GM23248 (cell line): ENCODE measurements around the gene PIGR. TPM values are rescaled to one million over a fixed set of nuclear protein-coding genes. Genes with fewer than 3 reads are reported as not detected.
A peak's percentile ranks its signal among the peaks of the same experiment; 100 is the strongest.

Experiments used
- DNase-seq: peaks from one replicate; pipeline ENCODE4 v3.0.0-alpha.2; 2015
- H2AFZ ChIP-seq: fragments of 200-600 bp; sonication (generic); 2 replicates; pipeline ENCODE4 v1.6.1; 2016; ENCODE audit warnings: antibody characterized with exemption
- H3F3A ChIP-seq: fragments of 200-600 bp; sonication (generic); 2 replicates; pipeline ENCODE4 v1.6.1; 2016; ENCODE audit warnings: mild to moderate bottlenecking, antibody characterized with exemption, mixed run types; ENCODE audit not compliant: insufficient read depth
- H3K27ac ChIP-seq: fragments of 200-600 bp; sonication (generic); 2 replicates; pipeline ENCODE4 v1.5.1; 2016; ENCODE audit warnings: mild to moderate bottlenecking
- H3K27me3 ChIP-seq: fragments of 200-600 bp; sonication (generic); replicated peaks from 2 replicates; pipeline ENCODE4 v1.6.1; 2016; ENCODE audit warnings: mild to moderate bottlenecking; ENCODE audit not compliant: insufficient read depth
- H3K36me3 ChIP-seq: fragments of 200-600 bp; sonication (generic); 2 replicates; pipeline ENCODE4 v1.6.1; 2016; ENCODE audit warnings: low read depth, mild to moderate bottlenecking
- H3K4me1 ChIP-seq: fragments of 200-600 bp; sonication (generic); 2 replicates; pipeline ENCODE4 v1.6.1; 2016; ENCODE audit warnings: mild to moderate bottlenecking; ENCODE audit not compliant: insufficient read depth
- H3K4me2 ChIP-seq: fragments of 200-600 bp; sonication (generic); one replicate; pipeline ENCODE4 v1.6.1; 2016; ENCODE audit warnings: mild to moderate bottlenecking; ENCODE audit not compliant: unreplicated experiment
- H3K4me3 ChIP-seq: fragments of 200-600 bp; sonication (generic); 2 replicates; pipeline ENCODE4 v1.5.1; 2016; ENCODE audit warnings: mild to moderate bottlenecking
- H3K79me2 ChIP-seq: fragments of 200-600 bp; sonication (generic); 2 replicates; pipeline ENCODE4 v1.6.1; 2016; ENCODE audit warnings: mild to moderate bottlenecking; ENCODE audit not compliant: insufficient read depth
- H3K9ac ChIP-seq: fragments of 200-600 bp; sonication (generic); 2 replicates; pipeline ENCODE4 v1.6.1; 2016; ENCODE audit warnings: mild to moderate bottlenecking
- H3K9me2 ChIP-seq: fragments of 200-600 bp; sonication (generic); 2 replicates; pipeline ENCODE4 v1.6.1; 2016; ENCODE audit warnings: mixed run types, mild to moderate bottlenecking, moderate library complexity; ENCODE audit not compliant: insufficient read depth
- H3K9me3 ChIP-seq: fragments of 200-600 bp; sonication (generic); one replicate; pipeline ENCODE4 v1.6.1; 2017; ENCODE audit warnings: low read depth
- H4K20me1 ChIP-seq: fragments of 200-600 bp; sonication (generic); 2 replicates; pipeline ENCODE4 v1.6.0; 2016; ENCODE audit not compliant: insufficient read depth
- EZH2 ChIP-seq: fragments of 200-600 bp; sonication (generic); IDR thresholded peaks from 2 replicates; pipeline ENCODE4 v1.6.1; 2018; ENCODE audit warnings: antibody characterized with exemption, mild to moderate bottlenecking; ENCODE audit not compliant: insufficient read depth, poor library complexity, severe bottlenecking
- EZH2phosphoT487 ChIP-seq: fragments of 200-600 bp; sonication (generic); IDR thresholded peaks from 2 replicates; pipeline ENCODE4 v1.6.1; 2018; ENCODE audit warnings: antibody characterized with exemption, moderate library complexity, mild to moderate bottlenecking, low read depth; ENCODE audit not compliant: insufficient read depth
- WGBS, 2 experiments: methylation state at CpG; one replicate each; pipeline ENCODE4 v1.1.6; 2015 to 2017; ENCODE audit warnings: low lambda C conversion rate in 2 of 2, low coverage in 1 of 2; ENCODE audit errors: missing lambda C conversion rate in 2 of 2; 5-methylcytosine and 5-hydroxymethylcytosine counted together
- in situ Hi-C: fragments of 300-500 bp; cut with MboI; formaldehyde crosslinking; loops from 2 replicates; pipeline ENCODE4 v1.15.0; 2020
- polyA plus RNA-seq: library from polyadenylated mRNA; unstranded; fragments of >200 nt; fragmentation: Nextera tagmentation; extraction: Ambion mirVana; gene quantifications from 2 replicates; pipeline ENCODE4 v1.2.1, GENCODE V29; 2016
- total RNA-seq: library from RNA; depleted of rRNA; stranded (reverse); fragments of >200 nt; shearing (Covaris generic); gene quantifications from 2 replicates; pipeline ENCODE4 v1.2.3, GENCODE V29; 2014

PIGR gene
- total and polyA plus RNA-seq, 2 experiments from 2014 or later = not detected

DNA sequence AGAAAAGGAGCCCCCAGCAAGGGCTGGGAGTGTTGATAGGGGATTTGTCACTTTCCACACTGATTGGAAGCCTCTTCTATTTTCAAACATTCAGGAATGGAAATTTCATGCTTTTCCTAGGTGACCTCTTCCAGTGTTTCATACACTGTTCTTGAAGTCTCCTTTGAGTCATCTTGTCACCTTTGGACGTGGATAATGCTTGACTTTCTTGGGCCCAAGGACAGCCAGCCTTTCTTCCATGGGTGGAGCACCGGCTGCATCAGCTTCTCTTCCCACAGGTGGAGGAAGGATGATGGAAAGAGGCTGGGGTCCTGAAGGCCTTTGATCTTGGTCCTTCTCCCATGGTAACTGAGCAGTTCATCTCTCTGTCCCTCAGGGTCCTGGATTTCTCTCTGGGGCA lies 11.9 kb upstream of the PIGR start:
- TF ChIP-seq EZH2 (no peak), EZH2phosphoT487 (no peak)
- Histone ChIP-seq H3F3A (no peaks in the 10 kb centered on the region), H4K20me1 (no peaks in the 10 kb centered on the region), H3K9ac (no peak overlapping the region), H3K27me3 (peaks cover 11% of the 10 kb centered on the region), H3K4me3 (no peak overlapping the region), H3K4me2 (no peak overlapping the region), H3K4me1 (no peaks in the 10 kb centered on the region), H3K9me3 (no peaks in the 10 kb centered on the region), H2AFZ (no peak overlapping the region), H3K27ac (no peak overlapping the region), H3K79me2 (no peaks in the 10 kb centered on the region), H3K36me3 (no peaks in the 10 kb centered on the region), H3K9me2 (no peaks in the 10 kb centered on the region)
- 42 to 59% methylated on average over 2 of the region's 2 CpGs for WGBS, 2 experiments
- no peak for DNase-seq
- in situ Hi-C loops = no loop called here

DNA sequence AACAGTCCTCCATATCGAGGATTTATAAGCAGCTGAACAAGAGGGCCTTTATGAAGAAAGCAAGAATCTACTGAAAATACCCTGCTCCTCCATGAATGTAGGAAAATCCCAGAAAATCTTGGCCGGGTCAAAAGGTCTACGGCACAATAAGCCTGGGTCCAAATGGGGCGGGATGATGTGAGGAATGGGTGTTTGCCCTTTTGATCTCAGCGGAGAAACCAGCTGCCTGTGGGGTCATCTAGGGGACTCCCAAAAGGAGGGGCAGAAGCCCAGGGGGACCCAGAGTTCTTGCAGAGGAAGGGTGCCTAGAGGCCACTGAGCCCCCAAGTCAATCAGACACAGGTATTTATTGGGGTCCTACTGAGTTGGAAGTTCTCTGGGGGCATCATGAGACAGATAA lies 11.4 kb upstream of the PIGR start:
- Histone ChIP-seq H3K4me1 (no peaks in the 10 kb centered on the region), H3K36me3 (no peaks in the 10 kb centered on the region), H3K9me2 (no peaks in the 10 kb centered on the region), H3K4me3 (no peak overlapping the region), H2AFZ (no peak overlapping the region), H3K27ac (no peak overlapping the region), H3K9me3 (no peaks in the 10 kb centered on the region), H3K4me2 (no peak overlapping the region), H3K79me2 (no peaks in the 10 kb centered on the region), H3F3A (no peaks in the 10 kb centered on the region), H4K20me1 (no peaks in the 10 kb centered on the region), H3K9ac (no peak overlapping the region), H3K27me3 (peaks cover 11% of the 10 kb centered on the region)
- no peak for DNase-seq
- WGBS, 2 experiments = 76 to 78% methylated on average over 5 of the region's 5 CpGs
- in situ Hi-C loops = no loop called here
- TF ChIP-seq EZH2 (no peak), EZH2phosphoT487 (no peak)

DNA sequence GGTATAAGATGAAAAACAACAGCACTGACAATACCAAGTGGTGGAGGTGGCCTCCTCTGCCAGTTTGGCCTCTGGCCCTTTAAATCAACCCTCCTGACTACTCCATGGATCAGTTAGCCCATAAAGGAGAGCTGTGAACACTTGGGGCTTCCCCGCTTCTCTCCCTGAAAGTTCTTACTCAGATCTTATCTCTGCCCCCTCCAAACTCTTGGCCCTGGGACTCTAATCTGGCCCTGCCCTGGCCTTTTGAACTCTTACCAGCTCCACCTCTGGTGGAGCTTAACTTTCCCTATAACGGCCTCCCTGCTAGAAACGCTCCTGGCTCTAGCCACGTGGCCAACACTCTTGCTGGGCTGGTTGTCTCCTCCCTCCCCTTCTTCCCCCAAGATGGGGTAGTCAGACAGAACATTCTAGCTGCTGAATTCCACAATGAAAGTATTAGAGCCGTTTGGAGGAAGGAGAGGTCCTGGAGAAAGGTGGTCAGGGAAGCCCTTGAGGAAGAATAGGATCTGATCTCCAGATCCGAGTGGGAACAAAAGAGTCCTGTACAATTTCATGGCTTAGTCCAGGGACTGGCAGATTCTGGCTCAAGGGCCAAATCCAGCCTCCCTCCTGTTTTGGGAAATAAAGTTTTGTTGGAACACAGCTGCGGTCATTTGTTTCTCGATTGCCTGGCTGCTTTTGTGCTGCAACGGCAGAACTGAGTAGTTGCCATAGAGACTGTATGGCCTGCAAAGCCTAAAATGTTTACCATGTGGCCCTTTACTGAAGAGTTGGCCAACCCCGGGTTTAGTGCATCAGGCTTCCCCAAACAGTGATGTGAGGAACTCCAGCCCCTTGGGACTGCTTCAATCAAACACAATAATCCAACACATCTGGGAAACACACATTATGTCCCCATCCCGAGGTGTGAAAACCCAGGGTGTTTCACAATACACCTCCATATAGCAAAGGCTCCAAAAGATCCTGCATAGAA lies 9.5 kb upstream of the PIGR start:
- H3K36me3 ChIP-seq = no peaks in the 10 kb centered on the region
- no peak overlapping the region for H3K4me3 ChIP-seq
- H2AFZ ChIP-seq = no peak overlapping the region; the same call in 1 of the 2 replicates
- H4K20me1 ChIP-seq = no peaks in the 10 kb centered on the region
- H3K79me2 ChIP-seq = no peaks in the 10 kb centered on the region
- no peak overlapping the region for H3K27ac ChIP-seq
- WGBS, 2 experiments = 25% methylated on average over 11 of the region's 11 CpGs
- H3K9me2 ChIP-seq = no peaks in the 10 kb centered on the region
- no peak overlapping the region for H3K4me2 ChIP-seq
- H3F3A ChIP-seq = no peaks in the 10 kb centered on the region
- H3K9me3 ChIP-seq = no peaks in the 10 kb centered on the region
- H3K4me1 ChIP-seq = no peaks in the 10 kb centered on the region
- in situ Hi-C loops = no loop called here
- TF ChIP-seq EZH2phosphoT487 = no peak
- TF ChIP-seq EZH2 = no peak
- peak; percentile 57 for DNase-seq
- peaks cover 11% of the 10 kb centered on the region for H3K27me3 ChIP-seq
- H3K9ac ChIP-seq = no peak overlapping the region

DNA sequence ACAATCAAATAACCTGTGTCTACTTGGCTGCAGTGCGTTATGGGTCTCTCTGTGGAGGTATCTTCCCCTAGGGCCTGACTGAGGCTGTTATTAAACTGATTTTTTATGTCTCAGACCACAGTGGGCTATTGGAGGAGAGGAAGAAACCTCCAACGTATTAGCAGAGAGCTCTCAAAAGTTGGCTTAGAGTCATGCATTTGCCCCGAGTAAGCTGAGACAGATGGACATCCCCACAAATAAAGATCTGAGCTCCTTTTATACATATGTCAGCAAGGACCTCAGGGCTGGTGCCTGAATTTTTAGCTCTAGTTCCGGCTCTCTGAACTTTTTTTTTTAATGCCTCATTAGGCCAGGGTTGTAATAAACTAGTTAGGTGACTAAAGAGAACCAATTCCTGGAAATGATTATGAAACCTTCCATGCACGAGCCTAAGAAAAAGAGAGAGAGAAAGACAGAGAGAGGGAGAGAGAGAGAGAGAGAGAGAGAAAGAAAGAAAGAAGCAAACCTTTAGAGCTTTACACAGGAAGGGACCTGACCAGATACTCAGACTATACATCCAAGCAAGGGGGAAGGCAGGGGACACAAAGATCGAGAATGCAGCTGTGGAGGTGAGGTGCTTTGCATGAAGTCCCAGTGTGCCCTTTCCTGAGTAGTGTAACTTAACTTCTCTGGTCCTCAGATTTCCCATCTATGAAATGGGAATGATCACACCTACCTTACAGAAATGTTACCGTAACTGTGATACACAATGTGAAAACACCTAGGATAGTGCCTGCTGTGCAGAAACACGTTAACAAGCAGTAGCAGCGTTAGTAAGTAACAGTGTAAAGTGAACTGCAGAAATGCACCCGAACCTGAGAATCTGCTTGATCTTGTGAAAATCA lies 8.4 kb upstream of the PIGR start:
- Histone ChIP-seq H3K9ac (no peak overlapping the region), H3K79me2 (no peaks in the 10 kb centered on the region), H3K9me3 (no peaks in the 10 kb centered on the region), H3F3A (no peaks in the 10 kb centered on the region), H3K27me3 (peaks cover 14% of the 10 kb centered on the region), H3K4me1 (no peaks in the 10 kb centered on the region), H4K20me1 (no peaks in the 10 kb centered on the region), H2AFZ (no peak overlapping the region), H3K4me3 (no peak overlapping the region), H3K27ac (no peak overlapping the region), H3K4me2 (no peak overlapping the region), H3K9me2 (no peaks in the 10 kb centered on the region), H3K36me3 (no peaks in the 10 kb centered on the region)
- 65 to 70% methylated on average over 10 of the region's 10 CpGs for WGBS, 2 experiments
- no peak for DNase-seq
- TF ChIP-seq EZH2phosphoT487 = no peak
- TF ChIP-seq EZH2 = no peak
- in situ Hi-C loops = no loop called here
